Posterior vena cava (tissue), 2 donors: ENCODE data around the gene MPND. TPM values are rescaled to one million over a fixed set of nuclear protein-coding genes. Genes with fewer than 3 reads are reported as not detected.

Experiments
- total RNA-seq, 2 donors: library from RNA; stranded (reverse); fragmentation: NEBNext Ultra II Directional; extraction: Animal tissue kit (Norgen Biotek cat#: 25700); gene quantifications; one replicate each; pipeline ENCODE4 v1.2.1, GENCODE V29; 2021
- donor health status: DM: yes; HTN: yes; CAD: no.
- donor health status: DM: yes; HTN: yes; CAD: no.

The MPND gene
- total RNA-seq, 2 donors from 2014 or later, result 11.2 to 12.1 TPM

Other genes with a start within 250 kb of the MPND start
- 10 to 100 TPM; 82.8 to 88.4 TPM for gene MAP2K2, start 219.4 kb upstream of the MPND start, total RNA-seq
- gene CREB3L3, start 189.9 kb upstream of the MPND start, total RNA-seq, result not detected
- 10 to 100 TPM; 16.4 to 18.4 TPM for gene SIRT6, start 161.0 kb upstream of the MPND start, total RNA-seq
- under 1 TPM; 0.69 to 1.00 TPM for gene ANKRD24, start 160.9 kb upstream of the MPND start, total RNA-seq
- gene EBI3, start 114.0 kb upstream of the MPND start, total RNA-seq, result 1 to 10 TPM; 2.0 to 4.6 TPM
- 10 to 100 TPM; 12.3 to 12.8 TPM for gene YJU2, start 96.5 kb upstream of the MPND start, total RNA-seq
- gene SHD, start 64.3 kb upstream of the MPND start, total RNA-seq, result not detected
- gene TMIGD2, start 41.2 kb upstream of the MPND start, total RNA-seq, result under 1 TPM in 1 of 2 donors, not detected in 1; 0.38 TPM
- not detected for gene FSD1, start 39.0 kb upstream of the MPND start, total RNA-seq
- 1 to 10 TPM; 2.1 to 2.7 TPM for gene STAP2, start 4.7 kb upstream of the MPND start, total RNA-seq
- gene SH3GL1, start 57.0 kb downstream of the MPND start, total RNA-seq, result 10 to 100 TPM; 77.5 to 88.8 TPM
- 1 to 10 TPM; 6.0 to 9.5 TPM for gene CHAF1A, start 59.1 kb downstream of the MPND start, total RNA-seq
- 10 to 100 TPM; 85.1 to 85.5 TPM for gene UBXN6, start 114.2 kb downstream of the MPND start, total RNA-seq
- 10 to 100 TPM; 24.6 to 28.1 TPM for gene HDGFL2, start 128.7 kb downstream of the MPND start, total RNA-seq
- 10 to 100 TPM; 21.4 to 25.2 TPM for gene PLIN4, start 174.9 kb downstream of the MPND start, total RNA-seq
- 1 to 10 TPM; 2.2 to 2.8 TPM for gene PLIN5, start 191.7 kb downstream of the MPND start, total RNA-seq
- 1 to 10 TPM; 1.4 to 1.9 TPM for gene LRG1, start 196.5 kb downstream of the MPND start, total RNA-seq
- gene SEMA6B, start 216.1 kb downstream of the MPND start, total RNA-seq, result 10 to 100 TPM; 13.7 to 19.4 TPM